GM12875 (cell line): Measurements from ENCODE around the gene HS6ST3.

Experiments
- H3K4me3 ChIP-seq: one replicate; pipeline ENCODE4 v1.5.1; 2011; ENCODE audit warnings: low read depth, low read length, control low read depth
- TF ChIP-seq, protein P1 (sequence below): IDR thresholded peaks from 2 replicates; pipeline ENCODE4 v1.5.1; 2011; ENCODE audit warnings: low read depth, mild to moderate bottlenecking, control low read depth, inconsistent platforms, low read length, moderate library complexity, borderline replicate concordance; ENCODE audit not compliant: insufficient read depth

Gene HS6ST3

DNA sequence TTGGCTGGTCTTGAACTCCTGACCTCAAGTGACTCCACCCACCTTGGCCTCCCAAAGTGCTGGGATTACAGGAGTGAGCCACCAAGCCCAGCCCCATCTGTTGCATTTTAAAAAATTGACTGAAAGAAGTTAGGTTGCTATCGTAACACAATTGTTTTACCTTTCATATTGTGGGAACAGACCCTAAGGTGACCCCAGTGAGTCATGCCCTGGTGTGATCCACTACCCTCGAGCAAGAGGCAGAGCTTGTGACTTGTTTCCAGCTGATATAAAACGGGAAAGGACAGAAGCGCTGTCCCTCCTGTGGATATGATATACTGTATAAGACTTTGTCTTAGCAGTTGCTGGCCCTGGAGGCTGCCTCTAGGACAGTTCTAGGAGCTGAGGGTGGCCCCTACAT, 308.6 kb downstream of the HS6ST3 start:
- TF ChIP-seq, protein P1, sequence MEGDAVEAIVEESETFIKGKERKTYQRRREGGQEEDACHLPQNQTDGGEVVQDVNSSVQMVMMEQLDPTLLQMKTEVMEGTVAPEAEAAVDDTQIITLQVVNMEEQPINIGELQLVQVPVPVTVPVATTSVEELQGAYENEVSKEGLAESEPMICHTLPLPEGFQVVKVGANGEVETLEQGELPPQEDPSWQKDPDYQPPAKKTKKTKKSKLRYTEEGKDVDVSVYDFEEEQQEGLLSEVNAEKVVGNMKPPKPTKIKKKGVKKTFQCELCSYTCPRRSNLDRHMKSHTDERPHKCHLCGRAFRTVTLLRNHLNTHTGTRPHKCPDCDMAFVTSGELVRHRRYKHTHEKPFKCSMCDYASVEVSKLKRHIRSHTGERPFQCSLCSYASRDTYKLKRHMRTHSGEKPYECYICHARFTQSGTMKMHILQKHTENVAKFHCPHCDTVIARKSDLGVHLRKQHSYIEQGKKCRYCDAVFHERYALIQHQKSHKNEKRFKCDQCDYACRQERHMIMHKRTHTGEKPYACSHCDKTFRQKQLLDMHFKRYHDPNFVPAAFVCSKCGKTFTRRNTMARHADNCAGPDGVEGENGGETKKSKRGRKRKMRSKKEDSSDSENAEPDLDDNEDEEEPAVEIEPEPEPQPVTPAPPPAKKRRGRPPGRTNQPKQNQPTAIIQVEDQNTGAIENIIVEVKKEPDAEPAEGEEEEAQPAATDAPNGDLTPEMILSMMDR = no peak
- H3K4me3 ChIP-seq = no peak overlapping the region

GRCh38 chr13:96403241-96403640, 313.3 kb downstream of the HS6ST3 start:
- H3K4me3 ChIP-seq = no peak overlapping the region
- TF ChIP-seq, protein P1 = no peak

DNA sequence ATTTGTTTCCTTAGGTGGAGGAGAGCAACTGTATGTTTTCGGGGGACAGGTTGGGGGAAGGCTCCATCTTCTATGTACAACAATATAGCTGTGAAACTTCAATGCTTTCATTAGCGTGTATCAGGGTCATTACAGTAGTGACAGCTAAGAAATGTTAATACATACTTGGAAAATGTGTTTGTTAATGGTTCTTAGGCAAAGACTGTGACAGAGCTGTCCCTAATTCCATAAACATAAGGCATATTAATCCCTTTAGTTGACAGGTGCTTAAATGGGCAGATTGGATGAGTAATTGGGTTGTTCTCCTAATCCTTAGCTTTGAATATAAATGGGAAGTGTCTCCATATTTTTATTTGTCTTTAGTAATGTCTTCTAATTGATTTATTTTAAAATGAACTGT, 313.7 kb downstream of the HS6ST3 start:
- TF ChIP-seq, protein P1 = no peak
- H3K4me3 ChIP-seq = no peak overlapping the region

DNA sequence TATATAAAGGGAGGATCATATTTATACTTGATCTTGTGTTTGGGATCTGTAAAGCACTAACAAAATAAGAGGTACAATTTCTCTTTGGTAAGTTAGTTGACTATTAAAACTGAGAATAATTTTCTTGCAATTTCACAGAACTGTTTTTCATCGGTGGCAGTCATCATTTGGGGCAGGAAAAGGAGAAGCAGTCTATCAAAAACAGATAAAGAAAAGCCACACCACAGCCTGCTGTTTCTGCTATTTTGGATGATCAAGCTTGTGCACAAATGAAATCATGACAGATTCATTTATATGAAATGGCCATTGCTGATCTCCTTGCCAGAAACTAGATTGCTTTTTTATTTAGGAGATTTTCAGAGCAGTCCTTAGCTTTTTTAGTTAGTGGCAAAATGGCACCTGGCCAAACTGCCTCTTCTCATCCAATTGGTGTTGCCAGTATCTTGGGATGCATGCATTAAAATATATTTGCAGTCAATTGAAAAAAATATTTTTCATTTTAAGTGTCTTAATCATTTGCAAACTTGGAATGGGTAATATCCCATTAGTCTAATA, 326.0 kb downstream of the HS6ST3 start:
- TF ChIP-seq, protein P1 = no peak

DNA sequence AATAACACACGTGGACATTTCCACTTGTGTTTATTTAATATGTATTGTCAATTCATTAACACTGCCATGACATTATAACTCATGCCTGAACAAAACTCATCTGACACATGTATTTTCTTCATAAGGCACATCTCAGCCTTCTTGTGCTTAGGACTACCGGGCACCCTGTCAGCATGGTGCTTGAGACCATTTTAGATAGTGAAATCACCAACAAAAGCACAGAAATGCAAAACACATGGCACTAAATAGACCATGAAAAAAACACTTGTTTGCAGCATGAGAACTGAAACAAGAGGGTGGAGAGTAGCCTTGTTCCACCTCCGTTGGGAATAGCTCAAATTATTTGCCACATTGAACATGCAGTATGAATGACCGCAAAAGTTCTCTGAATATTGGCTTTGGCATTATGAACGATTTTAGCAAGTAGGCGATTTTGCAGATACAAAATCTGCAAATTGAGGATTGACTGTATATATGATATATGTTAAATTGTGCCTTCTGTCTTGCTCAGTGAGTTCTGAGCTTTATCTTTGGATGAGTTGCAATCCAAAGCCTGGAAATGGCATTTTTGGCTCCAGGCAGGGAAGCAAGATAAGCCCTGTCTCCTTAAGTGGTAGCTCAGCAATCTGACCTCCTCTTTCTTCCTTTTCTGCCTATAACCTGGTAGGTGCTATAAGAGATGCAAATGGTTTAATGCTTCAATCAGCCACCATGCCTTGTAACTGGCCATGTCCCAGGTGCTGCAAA, 328.2 kb downstream of the HS6ST3 start:
- no peak overlapping the region for H3K4me3 ChIP-seq
- TF ChIP-seq, protein P1 = no peak

More for the DNA sequence above, 326.0 kb downstream of the HS6ST3 start:
- H3K4me3 ChIP-seq = no peak overlapping the region

DNA sequence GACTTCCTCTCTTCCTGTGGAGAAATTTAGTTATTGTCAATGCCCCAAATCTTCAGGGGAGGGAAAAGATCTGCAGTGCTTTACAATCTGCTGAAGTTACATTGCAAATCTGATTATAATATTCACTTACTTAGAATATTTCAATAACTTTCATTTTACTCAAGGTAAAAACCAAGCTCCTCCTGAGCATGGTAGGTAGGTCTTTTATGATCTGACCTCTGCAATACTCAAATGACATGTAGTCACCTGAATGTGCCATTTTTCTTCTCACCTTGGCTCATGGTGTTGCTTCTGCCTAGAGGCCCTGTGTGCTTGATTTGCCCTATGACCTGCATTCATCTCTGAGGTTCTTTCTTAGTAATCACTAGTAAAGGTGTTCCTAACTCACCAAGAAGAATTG, 331.4 kb downstream of the HS6ST3 start:
- TF ChIP-seq, protein P1 = no peak
- no peak overlapping the region for H3K4me3 ChIP-seq

GRCh38 chr13:96422002-96422401, 332.1 kb downstream of the HS6ST3 start:
- no peak overlapping the region for H3K4me3 ChIP-seq
- TF ChIP-seq, protein P1 = no peak
